HEK293 (cell line): ENCODE results near the gene FAR1.

Experiments used
- CTCF ChIA-PET: fragments of 350-600 bp; formaldehyde crosslinking; extraction: SDS; loops from one replicate; lab custom pipeline; 2021; ENCODE audit warnings: antibody characterized with exemption; lab: Yijun Ruan, JAX
- POLR2A ChIA-PET: fragments of 300-600 bp; formaldehyde crosslinking; extraction: SDS; loops from one replicate; lab custom pipeline; 2020; ENCODE audit warnings: antibody characterized with exemption, inconsistent platforms; lab: Yijun Ruan, JAX
- H3K27ac ChIP-seq: fragments of 200-500 bp; sonication (Bioruptor generic); 2 replicates; pipeline ENCODE4 v1.5.1; 2014; ENCODE audit warnings: low read depth, low read length, control low read depth, inconsistent platforms; ENCODE audit errors: extremely low read depth
- H3K36me3 ChIP-seq, 2 experiments: fragments of 200-500 bp in 1 of 2; sonication (Bioruptor generic) in 1 of 2; 1 replicate in 1 of 2; 2 replicates in 1 of 2; pipeline ENCODE4 v1.5.1; 2014 to 2017; ENCODE audit warnings: inconsistent platforms in 2 of 2, low read length in 2 of 2; ENCODE audit not compliant: control insufficient read depth in 2 of 2, insufficient read depth in 1 of 2
- H3K4me1 ChIP-seq: fragments of 200-500 bp; sonication (Bioruptor generic); 2 replicates; pipeline ENCODE4 v1.5.1; 2014; ENCODE audit warnings: mild to moderate bottlenecking, low read length, inconsistent platforms; ENCODE audit not compliant: control insufficient read depth, insufficient read depth
- H3K4me3 ChIP-seq: 2 replicates; pipeline ENCODE4 v1.5.1; 2011; ENCODE audit warnings: low read depth, mild to moderate bottlenecking, control low read depth, low read length, moderate library complexity
- H3K9me3 ChIP-seq: fragments of 200-500 bp; sonication (Bioruptor generic); 2 replicates; pipeline ENCODE4 v1.5.1; 2014; ENCODE audit warnings: low read depth, low read length, inconsistent platforms; ENCODE audit not compliant: control insufficient read depth, insufficient read depth
- BCL11B ChIP-seq: fragments of 450-650 bp; formaldehyde crosslinking; IDR thresholded peaks from 2 replicates; pipeline ENCODE4 v1.5.1; 2016; ENCODE audit warnings: low read depth, missing biosample characterization, missing genetic modification characterization
- OSR2 ChIP-seq: fragments of 450-650 bp; formaldehyde crosslinking; IDR thresholded peaks from 2 replicates; pipeline ENCODE4 v1.5.1; 2016; ENCODE audit warnings: missing biosample characterization, missing genetic modification characterization
- TCF7L2 ChIP-seq: IDR thresholded peaks from 2 replicates; pipeline ENCODE4 v1.6.1; 2011; ENCODE audit warnings: low read depth, mild to moderate bottlenecking, inconsistent platforms, low read length, moderate library complexity, borderline replicate concordance
- ZNF223 ChIP-seq: fragments of 450-650 bp; formaldehyde crosslinking; IDR thresholded peaks from 2 replicates; pipeline ENCODE4 v1.5.1; 2016; ENCODE audit warnings: missing biosample characterization, missing genetic modification characterization
- ZNF23 ChIP-seq: fragments of 450-650 bp; formaldehyde crosslinking; IDR thresholded peaks from 2 replicates; pipeline ENCODE4 v1.5.1; 2016; ENCODE audit warnings: missing biosample characterization, missing genetic modification characterization, borderline replicate concordance
- ZNF280C ChIP-seq: fragments of 450-650 bp; formaldehyde crosslinking; IDR thresholded peaks from 2 replicates; pipeline ENCODE4 v1.5.1; 2016; ENCODE audit warnings: missing biosample characterization, missing genetic modification characterization
- ZNF513 ChIP-seq: fragments of 450-650 bp; IDR thresholded peaks from 2 replicates; pipeline ENCODE4 v1.5.1; 2018; ENCODE audit warnings: missing biosample characterization, missing genetic modification characterization
- ZNF561 ChIP-seq: fragments of 450-650 bp; IDR thresholded peaks from 2 replicates; pipeline ENCODE4 v1.5.1; 2018; ENCODE audit warnings: missing biosample characterization, missing genetic modification characterization, borderline replicate concordance
- ZNF654 ChIP-seq: fragments of 450-650 bp; formaldehyde crosslinking; IDR thresholded peaks from 2 replicates; pipeline ENCODE4 v1.5.1; 2016; ENCODE audit warnings: low read depth, missing biosample characterization, missing genetic modification characterization
- ZNF670 ChIP-seq: fragments of 450-650 bp; formaldehyde crosslinking; IDR thresholded peaks from 2 replicates; pipeline ENCODE4 v1.5.1; 2016; ENCODE audit warnings: missing biosample characterization, missing genetic modification characterization, low read depth
- ZNF747 ChIP-seq: fragments of 450-650 bp; formaldehyde crosslinking; IDR thresholded peaks from 2 replicates; pipeline ENCODE4 v1.5.1; 2016; ENCODE audit warnings: missing biosample characterization, missing genetic modification characterization
- ZNF776 ChIP-seq: fragments of 450-650 bp; formaldehyde crosslinking; IDR thresholded peaks from 2 replicates; pipeline ENCODE4 v1.5.0; 2017; ENCODE audit warnings: missing biosample characterization, missing genetic modification characterization, borderline replicate concordance
- TF ChIP-seq, protein P1 (sequence below): fragments of 450-650 bp; formaldehyde crosslinking; conservative IDR thresholded peaks from 2 replicates; pipeline ENCODE4 v1.5.1; 2016; ENCODE audit warnings: low read depth, missing biosample characterization, missing genetic modification characterization
- TF ChIP-seq, protein P2 (sequence below): fragments of 450-650 bp; formaldehyde crosslinking; IDR thresholded peaks from 2 replicates; pipeline ENCODE4 v1.5.1; 2016; ENCODE audit warnings: missing biosample characterization, missing genetic modification characterization
- TF ChIP-seq, protein P3 (sequence below): fragments of 450-650 bp; formaldehyde crosslinking; IDR thresholded peaks from 2 replicates; pipeline ENCODE4 v1.5.1; 2016; ENCODE audit warnings: missing biosample characterization, missing genetic modification characterization

Gene FAR1

GRCh38 chr11:13661074-13661623 is 7.3 kb upstream of the FAR1 start:
- H3K9me3 ChIP-seq: no peaks in the 10 kb centered on the region
- H3K4me3 ChIP-seq: no peak overlapping the region
- no peak overlapping the region for H3K27ac ChIP-seq
- CTCF ChIA-PET: interaction anchor here (1.0 kb wide), 1 partner anchor 15 kb away, joined by 3 read pairs; no protein-coding TSS in a partner anchor
- TF ChIP-seq, protein P1, sequence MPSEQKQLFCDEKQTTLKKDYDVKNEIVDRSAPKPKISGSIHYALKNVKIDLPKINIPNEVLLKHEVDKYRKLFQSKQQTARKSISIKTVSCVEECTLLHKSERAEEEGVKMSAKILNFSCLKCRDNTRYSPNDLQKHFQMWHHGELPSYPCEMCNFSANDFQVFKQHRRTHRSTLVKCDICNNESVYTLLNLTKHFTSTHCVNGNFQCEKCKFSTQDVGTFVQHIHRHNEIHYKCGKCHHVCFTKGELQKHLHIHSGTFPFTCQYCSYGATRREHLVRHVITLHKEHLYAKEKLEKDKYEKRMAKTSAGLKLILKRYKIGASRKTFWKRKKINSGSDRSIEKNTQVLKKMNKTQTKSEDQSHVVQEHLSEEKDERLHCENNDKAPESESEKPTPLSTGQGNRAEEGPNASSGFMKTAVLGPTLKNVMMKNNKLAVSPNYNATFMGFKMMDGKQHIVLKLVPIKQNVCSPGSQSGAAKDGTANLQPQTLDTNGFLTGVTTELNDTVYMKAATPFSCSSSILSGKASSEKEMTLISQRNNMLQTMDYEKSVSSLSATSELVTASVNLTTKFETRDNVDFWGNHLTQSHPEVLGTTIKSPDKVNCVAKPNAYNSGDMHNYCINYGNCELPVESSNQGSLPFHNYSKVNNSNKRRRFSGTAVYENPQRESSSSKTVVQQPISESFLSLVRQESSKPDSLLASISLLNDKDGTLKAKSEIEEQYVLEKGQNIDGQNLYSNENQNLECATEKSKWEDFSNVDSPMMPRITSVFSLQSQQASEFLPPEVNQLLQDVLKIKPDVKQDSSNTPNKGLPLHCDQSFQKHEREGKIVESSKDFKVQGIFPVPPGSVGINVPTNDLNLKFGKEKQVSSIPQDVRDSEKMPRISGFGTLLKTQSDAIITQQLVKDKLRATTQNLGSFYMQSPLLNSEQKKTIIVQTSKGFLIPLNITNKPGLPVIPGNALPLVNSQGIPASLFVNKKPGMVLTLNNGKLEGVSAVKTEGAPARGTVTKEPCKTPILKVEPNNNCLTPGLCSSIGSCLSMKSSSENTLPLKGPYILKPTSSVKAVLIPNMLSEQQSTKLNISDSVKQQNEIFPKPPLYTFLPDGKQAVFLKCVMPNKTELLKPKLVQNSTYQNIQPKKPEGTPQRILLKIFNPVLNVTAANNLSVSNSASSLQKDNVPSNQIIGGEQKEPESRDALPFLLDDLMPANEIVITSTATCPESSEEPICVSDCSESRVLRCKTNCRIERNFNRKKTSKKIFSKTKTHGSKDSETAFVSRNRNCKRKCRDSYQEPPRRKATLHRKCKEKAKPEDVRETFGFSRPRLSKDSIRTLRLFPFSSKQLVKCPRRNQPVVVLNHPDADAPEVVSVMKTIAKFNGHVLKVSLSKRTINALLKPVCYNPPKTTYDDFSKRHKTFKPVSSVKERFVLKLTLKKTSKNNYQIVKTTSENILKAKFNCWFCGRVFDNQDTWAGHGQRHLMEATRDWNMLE (tag by site-specific recombination): no peak
- TF ChIP-seq ZNF223 (tag by site-specific recombination) (no peak), ZNF776 (tag by site-specific recombination) (no peak), ZNF654 (tag by site-specific recombination) (no peak), ZNF513 (tag by site-specific recombination) (no peak), ZNF670 (tag by site-specific recombination) (no peak), ZNF747 (tag by site-specific recombination) (no peak), TCF7L2 (no peak), ZNF280C (no peak), BCL11B (tag by site-specific recombination) (no peak), ZNF23 (tag by site-specific recombination) (no peak), OSR2 (tag by site-specific recombination) (no peak), ZNF561 (tag by site-specific recombination) (no peak)
- TF ChIP-seq, protein P2, sequence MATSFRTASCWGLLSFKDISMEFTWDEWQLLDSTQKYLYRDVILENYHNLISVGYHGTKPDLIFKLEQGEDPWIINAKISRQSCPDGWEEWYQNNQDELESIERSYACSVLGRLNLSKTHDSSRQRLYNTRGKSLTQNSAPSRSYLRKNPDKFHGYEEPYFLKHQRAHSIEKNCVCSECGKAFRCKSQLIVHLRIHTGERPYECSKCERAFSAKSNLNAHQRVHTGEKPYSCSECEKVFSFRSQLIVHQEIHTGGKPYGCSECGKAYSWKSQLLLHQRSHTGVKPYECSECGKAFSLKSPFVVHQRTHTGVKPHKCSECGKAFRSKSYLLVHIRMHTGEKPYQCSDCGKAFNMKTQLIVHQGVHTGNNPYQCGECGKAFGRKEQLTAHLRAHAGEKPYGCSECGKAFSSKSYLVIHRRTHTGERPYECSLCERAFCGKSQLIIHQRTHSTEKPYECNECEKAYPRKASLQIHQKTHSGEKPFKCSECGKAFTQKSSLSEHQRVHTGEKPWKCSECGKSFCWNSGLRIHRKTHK (tag by site-specific recombination): no peak
- TF ChIP-seq, protein P3, sequence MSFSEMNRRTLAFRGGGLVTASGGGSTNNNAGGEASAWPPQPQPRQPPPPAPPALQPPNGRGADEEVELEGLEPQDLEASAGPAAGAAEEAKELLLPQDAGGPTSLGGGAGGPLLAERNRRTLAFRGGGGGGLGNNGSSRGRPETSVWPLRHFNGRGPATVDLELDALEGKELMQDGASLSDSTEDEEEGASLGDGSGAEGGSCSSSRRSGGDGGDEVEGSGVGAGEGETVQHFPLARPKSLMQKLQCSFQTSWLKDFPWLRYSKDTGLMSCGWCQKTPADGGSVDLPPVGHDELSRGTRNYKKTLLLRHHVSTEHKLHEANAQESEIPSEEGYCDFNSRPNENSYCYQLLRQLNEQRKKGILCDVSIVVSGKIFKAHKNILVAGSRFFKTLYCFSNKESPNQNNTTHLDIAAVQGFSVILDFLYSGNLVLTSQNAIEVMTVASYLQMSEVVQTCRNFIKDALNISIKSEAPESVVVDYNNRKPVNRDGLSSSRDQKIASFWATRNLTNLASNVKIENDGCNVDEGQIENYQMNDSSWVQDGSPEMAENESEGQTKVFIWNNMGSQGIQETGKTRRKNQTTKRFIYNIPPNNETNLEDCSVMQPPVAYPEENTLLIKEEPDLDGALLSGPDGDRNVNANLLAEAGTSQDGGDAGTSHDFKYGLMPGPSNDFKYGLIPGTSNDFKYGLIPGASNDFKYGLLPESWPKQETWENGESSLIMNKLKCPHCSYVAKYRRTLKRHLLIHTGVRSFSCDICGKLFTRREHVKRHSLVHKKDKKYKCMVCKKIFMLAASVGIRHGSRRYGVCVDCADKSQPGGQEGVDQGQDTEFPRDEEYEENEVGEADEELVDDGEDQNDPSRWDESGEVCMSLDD (tag by site-specific recombination): no peak
- no peaks in the 10 kb centered on the region for H3K4me1 ChIP-seq
- POLR2A ChIA-PET: no interaction called here
- no peaks in the 10 kb centered on the region for H3K36me3 ChIP-seq
